ENCODE measurements around the gene HECW1. TPM values are rescaled to one million over a fixed set of nuclear protein-coding genes. Genes with fewer than 3 reads are reported as not detected.
"Not testable (repeated sequence)": the region's sequence is repeated elsewhere in the genome, so short reads cannot be mapped to it uniquely, and the experiment has no call there.

The HECW1 gene
- total and polyA plus RNA-seq, 2 donors (not counting 1 experiment from before 2014, with no cell fraction given) = not detected

DNA sequence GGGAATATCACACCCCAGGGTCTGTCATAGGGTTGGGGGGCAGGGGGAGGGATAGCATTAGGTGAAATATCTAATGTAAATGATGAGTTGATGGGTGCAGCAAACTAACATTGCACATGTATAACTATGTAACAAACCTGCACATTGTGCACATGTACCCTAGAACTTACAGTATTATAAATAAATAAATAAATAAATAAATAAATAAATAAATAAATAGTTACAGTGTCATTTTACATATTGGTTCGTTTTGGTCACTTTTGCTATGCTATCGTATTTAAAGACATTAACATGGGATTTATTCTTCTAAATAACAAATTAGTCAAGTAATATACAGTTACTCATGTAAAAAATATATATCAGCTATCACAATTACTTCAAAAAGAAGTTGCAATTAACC is 228.7 kb downstream of the HECW1 start:
- no CpG with 5 or more reads among the region's 2 CpGs for WGBS (ENCODE audit: insufficient coverage)

GRCh38 chr7:43343417-43343816 is 231.0 kb downstream of the HECW1 start:
- H4K20me1 ChIP-seq (ENCODE audit: control insufficient read depth, insufficient read depth, low read length, poor library complexity, severe bottlenecking); H3K4me1 Mint-ChIP-seq; H3K4me3 Mint-ChIP-seq; H3K36me3 ChIP-seq (replicated peaks in 1 of 2; ENCODE audit: control extremely low read depth in 1 of 2, control insufficient read depth in 1 of 2, extremely low read depth in 1 of 2, insufficient read depth in 2 of 2, low read length in 1 of 2); H3K27ac Mint-ChIP-seq; H3K9ac ChIP-seq (ENCODE audit: low read length); H3K27me3 ChIP-seq (replicated peaks in 1 of 4; ENCODE audit: control extremely low read depth in 1 of 4, control insufficient read depth in 3 of 4, insufficient read depth in 4 of 4, low read length in 3 of 4); H3K27ac ChIP-seq (ENCODE audit: low read length in 2 of 2); H3K9me3 Mint-ChIP-seq (ENCODE audit: insufficient read depth); H2AFZ ChIP-seq (ENCODE audit: insufficient read depth, low read depth, low read length, poor library complexity, severe bottlenecking); DNase-seq; H3K4me1 ChIP-seq (ENCODE audit: control insufficient read depth in 2 of 2, insufficient read depth in 2 of 2, low read length in 2 of 2); ATAC-seq (ENCODE audit: low read depth); H3K9me3 ChIP-seq (ENCODE audit: control extremely low read depth in 1 of 3, control insufficient read depth in 2 of 3, insufficient read depth in 1 of 3, low read length in 2 of 3); intact Hi-C loops (cut with micrococcal nuclease); H3K4me3 ChIP-seq (ENCODE audit: control extremely low read depth in 1 of 5, extremely low read depth in 1 of 5, insufficient read depth in 1 of 5, low read depth in 2 of 5, low read length in 4 of 5); POLR2A ChIA-PET; H3K4me2 ChIP-seq (replicated peaks; ENCODE audit: low read depth, low read length, poor library complexity, severe bottlenecking); H3K79me2 ChIP-seq (ENCODE audit: control insufficient read depth, insufficient read depth, low read length); CTCF ChIA-PET: not testable (repeated sequence)
- H3K27me3 Mint-ChIP-seq = peaks cover 27% of the 10 kb centered on the region
- whole genome bisulfite sequencing (ENCODE audit: insufficient coverage) = no CpG with 5 or more reads among the region's 4 CpGs

More for the DNA sequence above, 228.7 kb downstream of the HECW1 start:
- Histone ChIP-seq H3K4me1 (ENCODE audit: control insufficient read depth in 2 of 2, insufficient read depth in 2 of 2, low read length in 2 of 2) (no peaks in the 10 kb centered on the region), H3K79me2 (ENCODE audit: control insufficient read depth, insufficient read depth, low read length) (no peaks in the 10 kb centered on the region), H2AFZ (ENCODE audit: insufficient read depth, low read depth, low read length, poor library complexity, severe bottlenecking) (no peak overlapping the region), H3K9ac (ENCODE audit: low read length) (no peak overlapping the region), H3K4me3 (ENCODE audit: control extremely low read depth in 1 of 5, extremely low read depth in 1 of 5, insufficient read depth in 1 of 5, low read depth in 2 of 5, low read length in 4 of 5) (no peak overlapping the region), H3K9me3 (ENCODE audit: control extremely low read depth in 1 of 3, control insufficient read depth in 2 of 3, insufficient read depth in 1 of 3, low read length in 2 of 3) (no peaks in the 10 kb centered on the region), H3K27me3 (replicated peaks in 1 of 4; ENCODE audit: control extremely low read depth in 1 of 4, control insufficient read depth in 3 of 4, insufficient read depth in 4 of 4, low read length in 3 of 4) (no peaks in the 10 kb centered on the region), H3K36me3 (replicated peaks in 1 of 2; ENCODE audit: control extremely low read depth in 1 of 2, control insufficient read depth in 1 of 2, extremely low read depth in 1 of 2, insufficient read depth in 2 of 2, low read length in 1 of 2) (no peaks in the 10 kb centered on the region), H3K4me2 (replicated peaks; ENCODE audit: low read depth, low read length, poor library complexity, severe bottlenecking) (no peak overlapping the region), H4K20me1 (ENCODE audit: control insufficient read depth, insufficient read depth, low read length, poor library complexity, severe bottlenecking) (no peaks in the 10 kb centered on the region), H3K27ac (ENCODE audit: low read length in 2 of 2) (no peak overlapping the region)
- Mint-ChIP-seq H3K4me3 (no peak overlapping the region), H3K27ac (no peak overlapping the region), H3K4me1 (no peaks in the 10 kb centered on the region), H3K9me3 (ENCODE audit: insufficient read depth) (peaks cover 3% of the 10 kb centered on the region), H3K27me3 (peaks cover 27% of the 10 kb centered on the region)
- TF ChIP-seq EZH2 (IDR thresholded peaks at IDR 0.05; ENCODE audit: borderline replicate concordance, insufficient read depth, low read depth, low read length, poor library complexity, severe bottlenecking) (no peak), CTCF (IDR thresholded peaks at IDR 0.05) (no peak)
- CTCF ChIA-PET = interaction anchor here (0.6 kb wide), 1 partner anchor 371 kb away, joined by 3 read pairs; no protein-coding TSS in a partner anchor
- intact Hi-C loops (cut with micrococcal nuclease) = no loop called here
- no peak for DNase-seq
- ATAC-seq (ENCODE audit: low read depth) = no peak
- POLR2A ChIA-PET = no interaction called here

GRCh38 chr7:43345696-43346095 is 233.2 kb downstream of the HECW1 start:
- CTCF ChIA-PET; H3K4me1 ChIP-seq (ENCODE audit: control insufficient read depth in 2 of 2, insufficient read depth in 2 of 2, low read length in 2 of 2); H3K4me2 ChIP-seq (replicated peaks; ENCODE audit: low read depth, low read length, poor library complexity, severe bottlenecking); H3K4me3 ChIP-seq (ENCODE audit: control extremely low read depth in 1 of 5, extremely low read depth in 1 of 5, insufficient read depth in 1 of 5, low read depth in 2 of 5, low read length in 4 of 5); POLR2A ChIA-PET; H3K27ac ChIP-seq (ENCODE audit: low read length in 2 of 2); H3K4me1 Mint-ChIP-seq; H2AFZ ChIP-seq (ENCODE audit: insufficient read depth, low read depth, low read length, poor library complexity, severe bottlenecking); intact Hi-C loops (cut with micrococcal nuclease); ATAC-seq (ENCODE audit: low read depth); H3K9me3 Mint-ChIP-seq (ENCODE audit: insufficient read depth); H4K20me1 ChIP-seq (ENCODE audit: control insufficient read depth, insufficient read depth, low read length, poor library complexity, severe bottlenecking); H3K79me2 ChIP-seq (ENCODE audit: control insufficient read depth, insufficient read depth, low read length); DNase-seq; H3K27ac Mint-ChIP-seq; H3K9me3 ChIP-seq (ENCODE audit: control extremely low read depth in 1 of 3, control insufficient read depth in 2 of 3, insufficient read depth in 1 of 3, low read length in 2 of 3); H3K4me3 Mint-ChIP-seq; H3K9ac ChIP-seq (ENCODE audit: low read length); H3K36me3 ChIP-seq (replicated peaks in 1 of 2; ENCODE audit: control extremely low read depth in 1 of 2, control insufficient read depth in 1 of 2, extremely low read depth in 1 of 2, insufficient read depth in 2 of 2, low read length in 1 of 2); H3K27me3 ChIP-seq (replicated peaks in 1 of 4; ENCODE audit: control extremely low read depth in 1 of 4, control insufficient read depth in 3 of 4, insufficient read depth in 4 of 4, low read length in 3 of 4): not testable (repeated sequence)
- peaks cover 40% of the 10 kb centered on the region for H3K27me3 Mint-ChIP-seq
- no CpG with 5 or more reads among the region's 1 CpG for WGBS (ENCODE audit: insufficient coverage)

All from B cell (primary cell).